Measurements from ENCODE around the gene C1orf210. TPM values are rescaled to one million over a fixed set of nuclear protein-coding genes. Genes with fewer than 3 reads are reported as not detected.

C1orf210 gene
- total RNA-seq, 1 experiment from 2014 or later: 12.8 TPM

- TF ChIP-seq ARID4B (CRISPR knock-in tag; IDR thresholded peaks at IDR 0.05; ENCODE audit: borderline replicate concordance) (no peak), GABPB1 (CRISPR knock-in tag; IDR thresholded peaks at IDR 0.05) (no peak), ZNF396 (CRISPR knock-in tag; IDR thresholded peaks at IDR 0.05; ENCODE audit: borderline replicate concordance) (no peak)
- TF ChIP-seq, protein P1, sequence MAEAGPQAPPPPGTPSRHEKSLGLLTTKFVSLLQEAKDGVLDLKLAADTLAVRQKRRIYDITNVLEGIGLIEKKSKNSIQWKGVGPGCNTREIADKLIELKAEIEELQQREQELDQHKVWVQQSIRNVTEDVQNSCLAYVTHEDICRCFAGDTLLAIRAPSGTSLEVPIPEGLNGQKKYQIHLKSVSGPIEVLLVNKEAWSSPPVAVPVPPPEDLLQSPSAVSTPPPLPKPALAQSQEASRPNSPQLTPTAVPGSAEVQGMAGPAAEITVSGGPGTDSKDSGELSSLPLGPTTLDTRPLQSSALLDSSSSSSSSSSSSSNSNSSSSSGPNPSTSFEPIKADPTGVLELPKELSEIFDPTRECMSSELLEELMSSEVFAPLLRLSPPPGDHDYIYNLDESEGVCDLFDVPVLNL (CRISPR knock-in tag; IDR thresholded peaks at IDR 0.05; ENCODE audit: borderline replicate concordance, low read depth): no peak
Observed at GRCh38 chr1:43325381-43325780, 40.0 kb upstream of the C1orf210 start (continued).

DNA sequence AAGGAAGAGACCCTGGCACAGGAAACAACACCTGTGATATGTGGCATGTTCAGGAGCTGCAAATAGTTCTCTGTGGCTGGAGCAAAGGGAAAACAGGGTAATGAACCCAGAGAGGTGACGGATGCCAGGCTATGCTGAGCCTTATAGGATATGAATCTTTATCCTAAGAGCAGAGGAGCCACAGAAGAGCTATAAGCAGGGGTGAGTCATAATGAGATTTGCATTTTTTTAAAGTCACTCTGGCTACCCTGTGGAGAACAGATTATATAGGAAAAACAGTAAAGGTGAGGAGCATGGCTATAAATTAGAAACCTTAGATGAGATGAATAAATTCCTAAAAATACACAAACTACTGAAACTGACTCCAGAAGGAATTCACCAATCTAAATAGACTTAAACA is 39.4 kb upstream of the C1orf210 start:
- ATAC-seq: no peak
- DNase-seq (ENCODE audit: low spot score): no peak
- H3K4me3 Mint-ChIP-seq: no peak overlapping the region
- peaks cover 32% of the 10 kb centered on the region for H3K9me3 Mint-ChIP-seq
- POLR2A ChIA-PET: no interaction called here
- no peak overlapping the region for H3K27ac Mint-ChIP-seq
- CTCF ChIA-PET: no interaction called here
- no peak for TF ChIP-seq ZBTB43 (CRISPR knock-in tag; IDR thresholded peaks at IDR 0.05)
- TF ChIP-seq, protein P2, sequence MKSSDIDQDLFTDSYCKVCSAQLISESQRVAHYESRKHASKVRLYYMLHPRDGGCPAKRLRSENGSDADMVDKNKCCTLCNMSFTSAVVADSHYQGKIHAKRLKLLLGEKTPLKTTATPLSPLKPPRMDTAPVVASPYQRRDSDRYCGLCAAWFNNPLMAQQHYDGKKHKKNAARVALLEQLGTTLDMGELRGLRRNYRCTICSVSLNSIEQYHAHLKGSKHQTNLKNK (CRISPR knock-in tag; IDR thresholded peaks at IDR 0.05): no peak
- TF ChIP-seq USF2 (CRISPR knock-in tag; IDR thresholded peaks at IDR 0.05): no peak
- TF ChIP-seq, protein P3, sequence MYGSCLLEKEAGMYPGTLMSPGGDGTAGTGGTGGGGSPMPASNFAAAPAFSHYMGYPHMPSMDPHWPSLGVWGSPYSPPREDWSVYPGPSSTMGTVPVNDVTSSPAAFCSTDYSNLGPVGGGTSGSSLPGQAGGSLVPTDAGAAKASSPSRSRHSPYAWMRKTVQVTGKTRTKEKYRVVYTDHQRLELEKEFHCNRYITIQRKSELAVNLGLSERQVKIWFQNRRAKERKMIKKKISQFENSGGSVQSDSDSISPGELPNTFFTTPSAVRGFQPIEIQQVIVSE (CRISPR knock-in tag; IDR thresholded peaks at IDR 0.05; ENCODE audit: borderline replicate concordance): no peak
- TF ChIP-seq IRF2 (CRISPR knock-in tag; IDR thresholded peaks at IDR 0.05; ENCODE audit: borderline replicate concordance, low read depth): no peak
- TF ChIP-seq FOXK1 (CRISPR knock-in tag; IDR thresholded peaks at IDR 0.05): no peak
- TF ChIP-seq, protein P4, sequence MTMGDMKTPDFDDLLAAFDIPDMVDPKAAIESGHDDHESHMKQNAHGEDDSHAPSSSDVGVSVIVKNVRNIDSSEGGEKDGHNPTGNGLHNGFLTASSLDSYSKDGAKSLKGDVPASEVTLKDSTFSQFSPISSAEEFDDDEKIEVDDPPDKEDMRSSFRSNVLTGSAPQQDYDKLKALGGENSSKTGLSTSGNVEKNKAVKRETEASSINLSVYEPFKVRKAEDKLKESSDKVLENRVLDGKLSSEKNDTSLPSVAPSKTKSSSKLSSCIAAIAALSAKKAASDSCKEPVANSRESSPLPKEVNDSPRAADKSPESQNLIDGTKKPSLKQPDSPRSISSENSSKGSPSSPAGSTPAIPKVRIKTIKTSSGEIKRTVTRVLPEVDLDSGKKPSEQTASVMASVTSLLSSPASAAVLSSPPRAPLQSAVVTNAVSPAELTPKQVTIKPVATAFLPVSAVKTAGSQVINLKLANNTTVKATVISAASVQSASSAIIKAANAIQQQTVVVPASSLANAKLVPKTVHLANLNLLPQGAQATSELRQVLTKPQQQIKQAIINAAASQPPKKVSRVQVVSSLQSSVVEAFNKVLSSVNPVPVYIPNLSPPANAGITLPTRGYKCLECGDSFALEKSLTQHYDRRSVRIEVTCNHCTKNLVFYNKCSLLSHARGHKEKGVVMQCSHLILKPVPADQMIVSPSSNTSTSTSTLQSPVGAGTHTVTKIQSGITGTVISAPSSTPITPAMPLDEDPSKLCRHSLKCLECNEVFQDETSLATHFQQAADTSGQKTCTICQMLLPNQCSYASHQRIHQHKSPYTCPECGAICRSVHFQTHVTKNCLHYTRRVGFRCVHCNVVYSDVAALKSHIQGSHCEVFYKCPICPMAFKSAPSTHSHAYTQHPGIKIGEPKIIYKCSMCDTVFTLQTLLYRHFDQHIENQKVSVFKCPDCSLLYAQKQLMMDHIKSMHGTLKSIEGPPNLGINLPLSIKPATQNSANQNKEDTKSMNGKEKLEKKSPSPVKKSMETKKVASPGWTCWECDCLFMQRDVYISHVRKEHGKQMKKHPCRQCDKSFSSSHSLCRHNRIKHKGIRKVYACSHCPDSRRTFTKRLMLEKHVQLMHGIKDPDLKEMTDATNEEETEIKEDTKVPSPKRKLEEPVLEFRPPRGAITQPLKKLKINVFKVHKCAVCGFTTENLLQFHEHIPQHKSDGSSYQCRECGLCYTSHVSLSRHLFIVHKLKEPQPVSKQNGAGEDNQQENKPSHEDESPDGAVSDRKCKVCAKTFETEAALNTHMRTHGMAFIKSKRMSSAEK (CRISPR knock-in tag; IDR thresholded peaks at IDR 0.05; ENCODE audit: borderline replicate concordance): no peak
- TF ChIP-seq SOX15 (CRISPR knock-in tag; IDR thresholded peaks at IDR 0.05): no peak
- no peak for TF ChIP-seq NFYB (CRISPR knock-in tag; conservative IDR thresholded peaks at IDR 0.05; ENCODE audit: low read depth)
- TF ChIP-seq KAT7 (CRISPR knock-in tag; IDR thresholded peaks at IDR 0.05; ENCODE audit: borderline replicate concordance): no peak
- peaks cover 6% of the 10 kb centered on the region for H3K4me1 Mint-ChIP-seq
- peaks cover 9% of the 10 kb centered on the region for H3K36me3 Mint-ChIP-seq
- peaks cover 6% of the 10 kb centered on the region; the same call in 1 of the 2 replicates for H3K27me3 Mint-ChIP-seq (ENCODE audit: low read depth)
